Ovary (tissue), 9 donors: ENCODE results near the gene ASIC2. TPM values are rescaled to one million over a fixed set of nuclear protein-coding genes. Genes with fewer than 3 reads are reported as not detected.

Experiments used
- DNase-seq, 5 donors: peaks; one replicate each; pipeline ENCODE4 v3.0.0-alpha.2; 2019 to 2020
- H3K27ac ChIP-seq, 2 donors: fragments of 200-600 bp; one replicate each; pipeline versions ENCODE4 v1.5.1 to v1.8.0; 2019 to 2022
- H3K27me3 ChIP-seq: fragments of 200-600 bp; one replicate; pipeline ENCODE4 v1.8.0; 2022
- H3K36me3 ChIP-seq: fragments of 200-600 bp; sonication (generic); one replicate; pipeline ENCODE4 v1.5.1; 2019
- H3K4me1 ChIP-seq: one replicate; pipeline ENCODE4 v1.8.1; 2013; ENCODE audit warnings: mild to moderate bottlenecking, moderate library complexity; ENCODE audit not compliant: insufficient read depth
- H3K4me3 ChIP-seq: fragments of 200-600 bp; sonication (generic); one replicate; pipeline ENCODE4 v1.5.1; 2017
- H3K9me3 ChIP-seq, 2 donors: fragments of 200-600 bp in 1 of 2; sonication (generic) in 1 of 2; one replicate each; pipeline versions ENCODE4 v1.5.1 to v1.8.1; 2013 to 2019; ENCODE audit warnings: mild to moderate bottlenecking in 1 of 2, moderate library complexity in 1 of 2
- EP300 ChIP-seq: sonication (generic); formaldehyde crosslinking; IDR thresholded peaks from one replicate; pipeline ENCODE4 v1.6.1; 2017; ENCODE audit warnings: antibody characterized with exemption
- POLR2A ChIP-seq: fragments of 450-650 bp; IDR thresholded peaks from one replicate; pipeline ENCODE4 v1.6.1; 2017; ENCODE audit warnings: antibody characterized with exemption, mild to moderate bottlenecking, moderate library complexity
- WGBS, 3 donors: extraction: QIAGEN DNeasy Blood & Tissue Kit in 1 of 3; methylation state at CpG; one replicate each; pipeline versions ENCODE4 v1.1.5 to v1.1.7; 2013 to 2017; 5-methylcytosine and 5-hydroxymethylcytosine counted together
- intact Hi-C, 4 donors: fragments of 100-400 bp; cut with DNase I; formaldehyde crosslinking; loops; one replicate each; pipeline versions ENCODE4 v1.11.0 to v1.15.1; 2022 to 2023
- polyA plus RNA-seq, 2 donors: library from polyadenylated mRNA; stranded (reverse); fragments of 200-250 nt in 1 of 2; fragments of 350-450 nt in 1 of 2; fragmentation: Illumina TruSeq in 1 of 2; extraction: RNeasy Lipid Tissue Mini Kit (QIAGEN cat#74804) in 1 of 2; gene quantifications; one replicate each; pipeline ENCODE4 v1.2.3, GENCODE V29; 2013 to 2014
- total RNA-seq, 7 donors: library from RNA; depleted of rRNA in 2 of 7; stranded (reverse); fragments of >200 nt in 2 of 7; fragmentation: NEBNext Ultra II Directional in 3 of 7; extraction: Animal tissue kit (Norgen Biotek cat#: 25700) in 3 of 7; gene quantifications; one replicate each; pipeline versions ENCODE4 v1.1.0 to v1.2.4, GENCODE V29; 2016 to 2023
- TF ChIP-seq, protein P1 (sequence below), 3 donors: fragments of 450-650 bp in 2 of 3; fragments of 200-600 bp in 1 of 3; IDR thresholded peaks; one replicate each; pipeline versions ENCODE4 v1.5.1 to v1.8.0; 2016 to 2022; ENCODE audit warnings: antibody characterized with exemption in 3 of 3, mild to moderate bottlenecking in 1 of 3
- donor health status: DM: no; HTN: no; CAD: no; lungs with moderate emphysema.
- donor health status: DM: no; HTN: no; CAD: no.
- donor health status: Bipolar disorder and iron deficiency.
- donor health status: DM: yes; HTN: yes; CAD: no.
- donor health status: DM: no; HTN: no; CAD: no.
- donor health status: DM: yes; HTN: yes; CAD: no.

Gene ASIC2
- total and polyA plus RNA-seq, 9 donors, result 0.04 to 1.3 (median 0.24) TPM; not detected in 2

- intact Hi-C loops, result no loop called here
- H3K4me3 ChIP-seq, result no peak overlapping the region
Observed at GRCh38 chr17:33072421-33073161, 220.5 kb downstream of the ASIC2 start.

GRCh38 chr17:33071656-33072055 is 221.4 kb downstream of the ASIC2 start:
- no peak for DNase-seq
- Histone ChIP-seq H3K27me3 (no peaks in the 10 kb centered on the region), H3K4me3 (no peak overlapping the region), H3K9me3 (no peaks in the 10 kb centered on the region), H3K4me1 (no peaks in the 10 kb centered on the region), H3K36me3 (no peaks in the 10 kb centered on the region), H3K27ac (no peak overlapping the region)
- intact Hi-C loops, result no loop called here
- TF ChIP-seq EP300, result no peak
- TF ChIP-seq, protein P1, sequence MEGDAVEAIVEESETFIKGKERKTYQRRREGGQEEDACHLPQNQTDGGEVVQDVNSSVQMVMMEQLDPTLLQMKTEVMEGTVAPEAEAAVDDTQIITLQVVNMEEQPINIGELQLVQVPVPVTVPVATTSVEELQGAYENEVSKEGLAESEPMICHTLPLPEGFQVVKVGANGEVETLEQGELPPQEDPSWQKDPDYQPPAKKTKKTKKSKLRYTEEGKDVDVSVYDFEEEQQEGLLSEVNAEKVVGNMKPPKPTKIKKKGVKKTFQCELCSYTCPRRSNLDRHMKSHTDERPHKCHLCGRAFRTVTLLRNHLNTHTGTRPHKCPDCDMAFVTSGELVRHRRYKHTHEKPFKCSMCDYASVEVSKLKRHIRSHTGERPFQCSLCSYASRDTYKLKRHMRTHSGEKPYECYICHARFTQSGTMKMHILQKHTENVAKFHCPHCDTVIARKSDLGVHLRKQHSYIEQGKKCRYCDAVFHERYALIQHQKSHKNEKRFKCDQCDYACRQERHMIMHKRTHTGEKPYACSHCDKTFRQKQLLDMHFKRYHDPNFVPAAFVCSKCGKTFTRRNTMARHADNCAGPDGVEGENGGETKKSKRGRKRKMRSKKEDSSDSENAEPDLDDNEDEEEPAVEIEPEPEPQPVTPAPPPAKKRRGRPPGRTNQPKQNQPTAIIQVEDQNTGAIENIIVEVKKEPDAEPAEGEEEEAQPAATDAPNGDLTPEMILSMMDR (IDR thresholded peaks at IDR 0.05), result no peak
- no peak for TF ChIP-seq POLR2A

More at GRCh38 chr17:33072421-33073161, 220.5 kb downstream of the ASIC2 start:
- DNase-seq, result no peak
- no peaks in the 10 kb centered on the region for H3K36me3 ChIP-seq
- H3K27me3 ChIP-seq, result no peaks in the 10 kb centered on the region
- H3K4me1 ChIP-seq, result no peaks in the 10 kb centered on the region
- H3K27ac ChIP-seq, result no peak overlapping the region
- H3K9me3 ChIP-seq, result no peaks in the 10 kb centered on the region
- TF ChIP-seq EP300, result no peak
- TF ChIP-seq, protein P1 (IDR thresholded peaks at IDR 0.05), result no peak
- no peak for TF ChIP-seq POLR2A
- 83 to 86% (median 86%) methylated on average over 12 of the region's 12 CpGs for WGBS, 3 donors

- Histone ChIP-seq H3K4me3 (no peak overlapping the region), H3K9me3 (no peaks in the 10 kb centered on the region), H3K4me1 (no peaks in the 10 kb centered on the region), H3K27me3 (no peaks in the 10 kb centered on the region), H3K27ac (no peak overlapping the region), H3K36me3 (no peaks in the 10 kb centered on the region)
- DNase-seq, result no peak
- intact Hi-C loops, result no loop called here
- 82 to 93% (median 87%) methylated on average over 2 of the region's 2 CpGs for WGBS, 3 donors
- TF ChIP-seq EP300, result no peak
- no peak for TF ChIP-seq POLR2A
- TF ChIP-seq, protein P1 (IDR thresholded peaks at IDR 0.05), result no peak
Observed at GRCh38 chr17:33057564-33057963, 235.5 kb downstream of the ASIC2 start.

GRCh38 chr17:33056399-33057146 is 236.5 kb downstream of the ASIC2 start:
- TF ChIP-seq EP300, result no peak
- TF ChIP-seq, protein P1 (IDR thresholded peaks at IDR 0.05), result no peak
- Histone ChIP-seq H3K36me3 (no peaks in the 10 kb centered on the region), H3K27ac (no peak overlapping the region), H3K4me3 (no peak overlapping the region), H3K9me3 (no peaks in the 10 kb centered on the region), H3K27me3 (no peaks in the 10 kb centered on the region), H3K4me1 (no peaks in the 10 kb centered on the region)
- DNase-seq, result no peak
- WGBS, 3 donors, result 73 to 81% (median 80%) methylated on average over 4 of the region's 4 CpGs
- intact Hi-C loops, result no loop called here
